ENCODE measurements around the gene ZEB2. TPM values are rescaled to one million over a fixed set of nuclear protein-coding genes. Genes with fewer than 3 reads are reported as not detected.

ZEB2 gene
- polyA plus RNA-seq, 3 donors = 5.6 to 92.6 (median 76.3) TPM

DNA sequence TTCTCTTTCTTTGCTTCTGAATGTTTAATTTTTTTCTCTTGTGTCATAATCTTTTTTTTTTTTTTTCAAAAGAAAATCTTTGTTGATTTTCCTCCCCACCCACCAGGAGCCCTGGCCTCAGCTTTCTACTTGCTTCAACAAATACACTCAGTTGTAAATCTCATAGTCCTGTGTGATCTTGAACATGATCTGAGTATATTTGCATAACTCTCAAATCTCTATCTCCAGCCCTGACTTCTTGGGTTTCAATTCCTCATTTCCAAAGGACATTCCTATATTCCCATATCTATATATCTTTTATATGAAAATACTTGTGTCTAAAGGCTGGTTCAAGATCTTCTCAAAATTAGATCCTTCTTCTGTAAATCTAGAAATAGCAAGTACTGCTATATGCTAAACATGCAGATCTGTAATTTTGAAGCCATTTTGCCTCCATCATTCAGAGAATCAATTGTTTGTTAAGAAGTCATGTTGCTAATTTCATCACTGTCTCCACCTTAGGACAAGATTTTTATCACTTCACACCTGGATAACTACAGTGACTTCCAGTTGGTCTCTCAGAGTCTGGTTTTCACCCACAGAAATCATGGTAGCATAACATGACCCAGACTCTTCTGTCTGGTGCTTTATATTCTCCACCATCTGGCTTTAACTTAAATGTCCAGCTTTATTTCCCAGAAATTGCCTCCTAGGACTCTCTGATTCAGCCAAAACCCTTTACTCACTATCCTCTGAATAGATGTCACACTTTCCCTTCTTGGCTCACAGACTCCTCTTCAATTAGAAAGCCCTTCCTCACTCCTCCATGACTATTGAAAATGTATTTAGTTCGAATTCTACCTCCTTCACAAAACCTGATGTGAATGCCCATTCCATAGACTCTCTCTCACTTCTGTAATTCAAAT, 98.1 kb downstream of the ZEB2 start:
- WGBS, 3 donors = 87 to 96% (median 90%) methylated on average over 1 of the region's 1 CpG

GRCh38 chr2:144419218-144419617, 100.7 kb downstream of the ZEB2 start:
- no peak overlapping the region for H3K27ac ChIP-seq (ENCODE audit: low read depth, low read length)
- WGBS, 3 donors = 88 to 95% (median 90%) methylated on average over 3 of the region's 3 CpGs

More for the DNA sequence above, 98.1 kb downstream of the ZEB2 start:
- no peak overlapping the region for H3K27ac ChIP-seq (ENCODE audit: low read depth, low read length)

- H3K27ac ChIP-seq (ENCODE audit: low read depth, low read length) = no peak overlapping the region
- WGBS, 3 donors = 79 to 89% (median 84%) methylated on average over 4 of the region's 4 CpGs
Observed at GRCh38 chr2:144415386-144415785, 104.5 kb downstream of the ZEB2 start.

DNA sequence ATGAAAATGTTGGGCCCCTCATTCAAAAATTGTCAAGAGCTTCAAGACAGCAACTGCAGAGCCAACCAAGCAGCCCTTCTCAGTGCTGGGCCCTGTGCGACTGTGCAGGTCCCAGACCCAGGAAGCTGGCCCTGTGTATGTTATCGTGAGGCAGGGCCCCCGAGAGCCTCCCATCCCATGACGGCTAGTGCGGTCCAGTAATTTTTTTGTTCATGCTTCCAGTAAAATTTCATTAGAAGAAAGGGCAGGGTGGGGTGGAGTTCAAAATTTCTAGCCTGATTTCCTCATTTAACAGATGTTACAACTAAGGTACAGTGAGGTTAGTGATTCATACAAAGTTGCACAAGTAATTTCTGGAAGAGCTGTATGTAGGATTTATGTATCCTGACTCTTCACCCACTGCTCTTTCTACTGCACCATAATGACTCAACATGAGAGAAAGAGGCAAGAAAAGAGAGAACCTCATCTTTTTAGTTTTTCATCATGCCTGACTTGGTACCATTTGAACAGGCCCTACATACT, 105.5 kb downstream of the ZEB2 start:
- peak overlapping the region; percentile 60 for H3K27ac ChIP-seq (ENCODE audit: low read depth, low read length)

GRCh38 chr2:144412709-144413108, 107.2 kb downstream of the ZEB2 start:
- 45 to 60% (median 57%) methylated on average over 2 of the region's 2 CpGs for WGBS, 3 donors
- no peak overlapping the region for H3K27ac ChIP-seq (ENCODE audit: low read depth, low read length)

More for the DNA sequence above, 105.5 kb downstream of the ZEB2 start:
- 62 to 89% (median 65%) methylated on average over 5 of the region's 5 CpGs for WGBS, 3 donors

GRCh38 chr2:144411473-144411872, 108.4 kb downstream of the ZEB2 start:
- no peak overlapping the region for H3K27ac ChIP-seq (ENCODE audit: low read depth, low read length)

GRCh38 chr2:144409241-144409640, 110.7 kb downstream of the ZEB2 start:
- no peak overlapping the region for H3K27ac ChIP-seq (ENCODE audit: low read depth, low read length)

More at GRCh38 chr2:144411473-144411872, 108.4 kb downstream of the ZEB2 start:
- WGBS, 3 donors = 82 to 86% (median 86%) methylated on average over 7 of the region's 7 CpGs

- no peak overlapping the region for H3K27ac ChIP-seq (ENCODE audit: low read depth, low read length)
Observed at GRCh38 chr2:144407262-144407661, 112.7 kb downstream of the ZEB2 start.

- H3K27ac ChIP-seq (ENCODE audit: low read depth, low read length) = no peak overlapping the region
- WGBS, 3 donors = 71 to 80% (median 75%) methylated on average over 5 of the region's 5 CpGs
Observed at GRCh38 chr2:144405982-144406788, 113.7 kb downstream of the ZEB2 start.

GRCh38 chr2:144405321-144405720, 114.6 kb downstream of the ZEB2 start:
- H3K27ac ChIP-seq (ENCODE audit: low read depth, low read length) = no peak overlapping the region
- 52 to 74% (median 62%) methylated on average over 2 of the region's 2 CpGs for WGBS, 3 donors

DNA sequence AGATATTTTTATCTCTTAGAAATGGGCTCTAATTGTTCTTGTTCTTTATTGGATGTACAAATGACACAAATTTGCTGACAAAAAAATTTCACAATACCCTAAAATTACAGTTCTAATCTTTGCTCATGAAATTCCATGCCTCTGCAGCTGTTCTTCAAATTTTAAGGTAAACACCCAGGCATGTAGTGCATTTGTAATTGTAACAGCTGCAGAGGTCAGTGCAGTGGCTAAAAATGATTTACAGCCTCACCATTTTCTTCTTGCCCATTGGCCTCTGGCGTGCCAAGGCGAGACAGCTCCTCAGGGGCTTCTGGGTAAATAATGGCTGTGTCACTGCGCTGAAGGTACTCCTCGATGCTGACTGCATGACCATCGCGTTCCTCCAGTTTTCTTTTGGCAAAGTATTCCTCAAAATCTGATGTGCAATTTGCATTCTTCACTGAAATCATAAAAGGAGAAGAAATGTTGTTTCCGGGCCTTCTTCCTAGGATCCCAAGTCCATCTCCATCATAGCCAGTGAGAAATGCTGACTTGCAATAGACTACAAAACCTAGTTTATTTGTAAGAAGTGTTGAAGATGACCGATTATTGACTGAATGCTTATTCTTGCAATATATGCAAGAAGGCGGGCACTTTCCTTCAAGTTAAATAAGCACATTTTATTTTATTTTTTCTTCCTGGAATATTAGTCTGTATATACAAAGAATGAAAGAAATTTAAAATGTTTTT, 115.2 kb downstream of the ZEB2 start:
- WGBS, 3 donors = 86 to 90% (median 88%) methylated on average over 9 of the region's 9 CpGs
- no peak overlapping the region for H3K27ac ChIP-seq (ENCODE audit: low read depth, low read length)

DNA sequence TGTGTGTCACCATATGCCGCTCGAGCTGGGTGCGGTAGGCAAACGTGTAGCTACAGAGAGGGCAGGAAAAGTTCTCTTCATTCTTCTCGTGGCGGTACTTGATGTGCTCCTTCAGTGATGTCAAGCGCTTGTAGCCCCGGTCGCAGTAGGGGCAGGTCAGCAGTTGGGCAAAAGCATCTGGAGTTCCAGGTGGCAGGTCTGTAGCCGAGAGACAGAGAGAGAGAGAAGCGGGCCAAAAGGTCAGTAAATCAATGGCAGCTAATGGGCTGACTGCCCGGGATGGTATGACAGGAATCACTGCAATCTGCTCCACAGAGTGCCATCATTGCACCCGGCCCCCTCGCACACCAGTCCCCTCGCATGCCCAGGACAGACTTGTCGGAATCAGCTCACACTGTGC, 116.0 kb downstream of the ZEB2 start:
- no peak overlapping the region for H3K27ac ChIP-seq (ENCODE audit: low read depth, low read length)
- 55 to 88% (median 83%) methylated on average over 16 of the region's 16 CpGs for WGBS, 3 donors

GRCh38 chr2:144402251-144402650, 117.7 kb downstream of the ZEB2 start:
- WGBS, 3 donors = 72 to 83% (median 75%) methylated on average over 6 of the region's 6 CpGs
- no peak overlapping the region for H3K27ac ChIP-seq (ENCODE audit: low read depth, low read length)

DNA sequence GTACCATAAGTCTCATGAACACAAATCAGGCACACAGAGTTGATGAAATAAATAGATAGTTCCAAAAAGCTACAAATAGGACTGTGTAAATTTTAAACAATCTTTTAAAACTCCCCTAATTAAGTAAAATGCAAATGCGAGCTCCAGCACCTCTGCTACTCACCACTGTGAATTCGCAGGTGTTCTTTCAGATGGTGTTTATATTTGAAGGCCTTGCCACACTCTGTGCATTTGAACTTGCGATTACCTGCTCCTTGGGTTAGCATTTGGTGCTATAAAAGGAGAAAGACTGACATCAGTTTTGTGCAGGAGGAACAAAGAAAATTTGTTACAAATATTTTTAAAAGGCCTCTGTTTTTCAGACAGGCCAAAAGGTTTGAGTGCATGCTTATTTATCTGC, 118.9 kb downstream of the ZEB2 start:
- H3K27ac ChIP-seq (ENCODE audit: low read depth, low read length) = no peak overlapping the region
- WGBS, 3 donors = 82 to 94% (median 91%) methylated on average over 3 of the region's 3 CpGs

GRCh38 chr2:144396318-144396717, 123.6 kb downstream of the ZEB2 start:
- 79 to 95% (median 85%) methylated on average over 6 of the region's 6 CpGs for WGBS, 3 donors
- H3K27ac ChIP-seq (ENCODE audit: low read depth, low read length) = no peak overlapping the region

- WGBS, 3 donors = 88 to 94% (median 94%) methylated on average over 1 of the region's 1 CpG
Observed at GRCh38 chr2:144390424-144391020, 129.4 kb downstream of the ZEB2 start.

DNA sequence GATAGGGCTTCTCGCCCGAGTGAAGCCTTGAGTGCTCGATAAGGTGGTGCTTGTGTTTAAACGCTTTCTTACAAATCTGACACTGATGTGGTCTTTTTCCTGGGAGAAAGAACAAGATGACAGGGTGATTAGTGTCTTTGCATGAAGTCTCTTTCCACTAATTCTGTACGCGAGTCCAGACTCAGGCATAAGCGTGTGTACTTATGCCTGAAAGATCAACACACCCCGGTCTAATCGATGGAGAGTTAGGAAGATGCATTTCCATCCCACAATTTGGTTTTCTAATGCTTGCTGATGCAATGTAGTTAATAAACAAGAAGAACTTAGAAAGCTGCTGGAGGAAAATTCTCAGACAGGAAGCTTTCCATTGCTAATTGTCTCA, 130.0 kb downstream of the ZEB2 start:
- 26 to 77% (median 75%) methylated on average over 9 of the region's 9 CpGs for WGBS, 3 donors
- H3K27ac ChIP-seq (ENCODE audit: low read depth, low read length) = no peak overlapping the region

More at GRCh38 chr2:144390424-144391020, 129.4 kb downstream of the ZEB2 start:
- no peak overlapping the region for H3K27ac ChIP-seq (ENCODE audit: low read depth, low read length)

Data from adipose tissue (tissue), 3 donors.